Smooth muscle cell (in vitro differentiated cells): ENCODE results near the gene KIF26B. TPM values are rescaled to one million over a fixed set of nuclear protein-coding genes. Genes with fewer than 3 reads are reported as not detected.

Experiments
- DNase-seq: peaks from one replicate; lab custom pipeline; 2025; ENCODE audit not compliant: unreplicated experiment; lab: John Stamatoyannopoulos, UW
- H2AFZ ChIP-seq: fragments of 200-600 bp; sonication (generic); 2 replicates; pipeline ENCODE4 v1.6.0; 2016; ENCODE audit warnings: antibody characterized with exemption, low read depth, mild to moderate bottlenecking
- H3F3A ChIP-seq: fragments of 200-600 bp; sonication (generic); 2 replicates; pipeline ENCODE4 v1.6.0; 2017; ENCODE audit warnings: antibody characterized with exemption, low read depth
- H3K27ac ChIP-seq: fragments of 200-600 bp; sonication (generic); 2 replicates; pipeline ENCODE4 v1.5.1; 2016; ENCODE audit warnings: low read depth, mild to moderate bottlenecking
- H3K27me3 ChIP-seq: fragments of 200-600 bp; sonication (generic); 2 replicates; pipeline ENCODE4 v1.6.1; 2016; ENCODE audit warnings: low read depth, mild to moderate bottlenecking
- H3K36me3 ChIP-seq: fragments of 200-600 bp; sonication (generic); 2 replicates; pipeline ENCODE4 v1.5.1; 2016; ENCODE audit warnings: low read depth
- H3K4me1 ChIP-seq: fragments of 200-600 bp; sonication (generic); 2 replicates; pipeline ENCODE4 v1.5.1; 2016; ENCODE audit warnings: low read depth
- H3K4me2 ChIP-seq: fragments of 200-600 bp; sonication (generic); 2 replicates; pipeline ENCODE4 v1.6.0; 2016; ENCODE audit warnings: mild to moderate bottlenecking
- H3K4me3 ChIP-seq: fragments of 200-600 bp; sonication (generic); 2 replicates; pipeline ENCODE4 v1.5.1; 2016; ENCODE audit warnings: mild to moderate bottlenecking
- H3K79me2 ChIP-seq: fragments of 200-600 bp; sonication (generic); 2 replicates; pipeline ENCODE4 v1.6.0; 2016; ENCODE audit warnings: low read depth, mild to moderate bottlenecking
- H3K9ac ChIP-seq: fragments of 200-600 bp; sonication (generic); 2 replicates; pipeline ENCODE4 v1.6.0; 2016; ENCODE audit warnings: low read depth
- H3K9me3 ChIP-seq: fragments of 200-600 bp; sonication (generic); replicated peaks from 2 replicates; pipeline ENCODE4 v1.5.1; 2016; ENCODE audit warnings: low read depth
- H4K20me1 ChIP-seq: fragments of 200-600 bp; sonication (generic); 2 replicates; pipeline ENCODE4 v1.6.0; 2016; ENCODE audit warnings: low read depth
- CTCF ChIP-seq: fragments of 200-600 bp; sonication (generic); IDR thresholded peaks from 2 replicates; pipeline ENCODE4 v1.5.1; 2017; ENCODE audit warnings: borderline replicate concordance, mild to moderate bottlenecking, antibody characterized with exemption; ENCODE audit not compliant: insufficient read depth, poor library complexity, severe bottlenecking
- WGBS: methylation state at CpG from one replicate; pipeline ENCODE4 v1.1.7; 2016; ENCODE audit warnings: low lambda C conversion rate; 5-methylcytosine and 5-hydroxymethylcytosine counted together
- polyA plus RNA-seq: library from polyadenylated mRNA; unstranded; fragments of >200 nt; fragmentation: Nextera tagmentation; extraction: Ambion mirVana; gene quantifications from 2 replicates; pipeline ENCODE4 v1.2.1, GENCODE V29; 2016
- total RNA-seq: library from RNA; depleted of rRNA; stranded (reverse); fragments of >200 nt; gene quantifications from 2 replicates; pipeline ENCODE4 v1.2.3, GENCODE V29; 2014

KIF26B gene
- total and polyA plus RNA-seq, 2 experiments from 2014 or later, result 24.9 to 43.3 TPM

- H4K20me1 ChIP-seq, result peaks cover 99% of the 10 kb centered on the region
- peaks cover 100% of the 10 kb centered on the region for H3K79me2 ChIP-seq
These were observed 27.2 kb downstream of the KIF26B start for GRCh38 chr1:245182028-245182427.

GRCh38 chr1:245183429-245183828 is 28.6 kb downstream of the KIF26B start:
- peaks cover 5% of the 10 kb centered on the region for H3K36me3 ChIP-seq
- peaks cover 100% of the 10 kb centered on the region for H3K79me2 ChIP-seq
- no peak overlapping the region for H3K27ac ChIP-seq
- no peaks in the 10 kb centered on the region for H3K9me3 ChIP-seq
- no peak overlapping the region for H2AFZ ChIP-seq
- no peak overlapping the region for H3K9ac ChIP-seq
- H3K4me1 ChIP-seq, result peaks cover 10% of the 10 kb centered on the region
- 92% methylated on average over 3 of the region's 3 CpGs for whole genome bisulfite sequencing
- H3K4me3 ChIP-seq, result no peak overlapping the region
- no peaks in the 10 kb centered on the region for H3F3A ChIP-seq
- H4K20me1 ChIP-seq, result peaks cover 99% of the 10 kb centered on the region
- no peaks in the 10 kb centered on the region for H3K27me3 ChIP-seq
- H3K4me2 ChIP-seq, result no peak overlapping the region
- no peak for TF ChIP-seq CTCF
- DNase-seq, result no peak

More at GRCh38 chr1:245182028-245182427, 27.2 kb downstream of the KIF26B start:
- H2AFZ ChIP-seq, result no peak overlapping the region
- no peak overlapping the region for H3K4me3 ChIP-seq
- DNase-seq, result no peak
- WGBS, result 48% methylated on average over 2 of the region's 2 CpGs
- H3F3A ChIP-seq, result no peaks in the 10 kb centered on the region
- H3K9me3 ChIP-seq, result no peaks in the 10 kb centered on the region
- H3K27ac ChIP-seq, result no peak overlapping the region
- no peak overlapping the region for H3K4me2 ChIP-seq
- no peak overlapping the region for H3K9ac ChIP-seq
- no peak for TF ChIP-seq CTCF
- H3K27me3 ChIP-seq, result no peaks in the 10 kb centered on the region
- H3K4me1 ChIP-seq, result peaks cover 10% of the 10 kb centered on the region
- H3K36me3 ChIP-seq, result peaks cover 5% of the 10 kb centered on the region

- Histone ChIP-seq H3K4me3 (no peak overlapping the region), H3K9me3 (no peaks in the 10 kb centered on the region), H3K79me2 (peaks cover 99% of the 10 kb centered on the region), H4K20me1 (peaks cover 98% of the 10 kb centered on the region), H3K4me2 (no peak overlapping the region), H2AFZ (no peak overlapping the region), H3K36me3 (no peaks in the 10 kb centered on the region), H3K9ac (no peak overlapping the region), H3K27me3 (no peaks in the 10 kb centered on the region), H3K4me1 (peaks cover 10% of the 10 kb centered on the region), H3F3A (no peaks in the 10 kb centered on the region), H3K27ac (no peak overlapping the region)
- no peak for TF ChIP-seq CTCF
- 82% methylated on average over 4 of the region's 4 CpGs for WGBS
- DNase-seq, result no peak
These were observed 30.0 kb downstream of the KIF26B start for GRCh38 chr1:245184779-245185178.

GRCh38 chr1:245188403-245188802 is 33.6 kb downstream of the KIF26B start:
- H3K27ac ChIP-seq, result no peak overlapping the region
- peaks cover 96% of the 10 kb centered on the region for H3K79me2 ChIP-seq
- H3K27me3 ChIP-seq, result no peaks in the 10 kb centered on the region
- H3K4me1 ChIP-seq, result no peaks in the 10 kb centered on the region
- no peak for DNase-seq
- H3K9ac ChIP-seq, result no peak overlapping the region
- H3F3A ChIP-seq, result no peaks in the 10 kb centered on the region
- no peak overlapping the region for H2AFZ ChIP-seq
- H3K4me3 ChIP-seq, result no peak overlapping the region
- no peak overlapping the region for H3K4me2 ChIP-seq
- no peaks in the 10 kb centered on the region for H3K9me3 ChIP-seq
- no peaks in the 10 kb centered on the region for H3K36me3 ChIP-seq
- peaks cover 98% of the 10 kb centered on the region for H4K20me1 ChIP-seq
- TF ChIP-seq CTCF, result no peak
- WGBS, result 95% methylated on average over 4 of the region's 4 CpGs
